Measurements from ENCODE around the gene DERA. TPM values are rescaled to one million over a fixed set of nuclear protein-coding genes. Genes with fewer than 3 reads are reported as not detected.
A peak's percentile ranks its signal among the peaks of the same experiment; 100 is the strongest.
"Not testable (repeated sequence)": the region's sequence is repeated elsewhere in the genome, so short reads cannot be mapped to it uniquely, and the experiment has no call there.

DERA gene
- total RNA-seq, 5 donors from 2014 or later (not counting 1 experiment from before 2014, with no cell fraction given), result 11.0 to 13.4 (median 11.6) TPM

GRCh38 chr12:15873556-15873955 is 37.6 kb upstream of the DERA start:
- no peaks in the 10 kb centered on the region for H3K36me3 ChIP-seq (ENCODE audit: control insufficient read depth in 2 of 2, extremely low read depth in 1 of 2, insufficient read depth in 1 of 2, low read length in 1 of 2)
- peaks cover 0 to 10% (median 7%) of the 10 kb centered on the region in 3 donors for H3K9me3 Mint-ChIP-seq
- peaks cover 0 to 20% of the 10 kb centered on the region in 2 experiments for H3K27me3 ChIP-seq (replicated peaks in 1 of 2; ENCODE audit: control insufficient read depth in 2 of 2, extremely low read depth in 1 of 2, insufficient read depth in 2 of 2, low read length in 1 of 2)
- H3K36me3 Mint-ChIP-seq, result peaks cover 3% of the 10 kb centered on the region
- H3K27ac ChIP-seq (ENCODE audit: low read length), result no peak overlapping the region
- H3K27me3 Mint-ChIP-seq, result peaks cover 4 to 24% of the 10 kb centered on the region in 2 donors
- ATAC-seq (replicated peaks in 1 of 4) (no peak), DNase-seq (no peak)
- no peaks in the 10 kb centered on the region for H3K4me1 ChIP-seq (ENCODE audit: control insufficient read depth in 1 of 2, extremely low read depth in 1 of 2, insufficient read depth in 2 of 2, low read length in 2 of 2)
- ChIA-PET POLR2A (interaction anchor here in 1 of 2 donors (0.6 kb wide), 1 partner anchor 37 kb away, joined by 3 read pairs; no protein-coding TSS in a partner anchor), CTCF (interaction anchor here (1.0 to 1.2 kb wide), 3 partner anchors 24 to 283 kb away, joined by 3 read pairs; no protein-coding TSS in a partner anchor)
- no peak overlapping the region for H3K27ac Mint-ChIP-seq
- H3K9me3 ChIP-seq, result no peaks in the 10 kb centered on the region
- H3K4me3 Mint-ChIP-seq, result no peak overlapping the region
- H3K4me1 Mint-ChIP-seq, result peaks cover 4 to 12% (median 6%) of the 10 kb centered on the region in 3 donors
- WGBS (ENCODE audit: insufficient coverage), result 100% methylated on average over 1 of the region's 4 CpGs
- no peak overlapping the region for H3K4me3 ChIP-seq (ENCODE audit: control insufficient read depth in 1 of 2, extremely low read depth in 1 of 2, low read length in 1 of 2)

- H3K27ac Mint-ChIP-seq, CTCF ChIA-PET: not testable (repeated sequence)
These were observed 36.5 kb upstream of the DERA start for GRCh38 chr12:15874556-15875145.

GRCh38 chr12:15875863-15876262 is 35.3 kb upstream of the DERA start:
- Mint-ChIP-seq H3K27me3 (peaks cover 4 to 19% of the 10 kb centered on the region in 2 donors), H3K36me3 (no peaks in the 10 kb centered on the region), H3K4me1 (peaks cover 6 to 14% (median 9%) of the 10 kb centered on the region in 3 donors), H3K4me3 (peak overlapping the region in 2 of 3 donors; percentile 50 to 73), H3K27ac (peak overlapping the region in 1 of 2 donors; percentile 39), H3K9me3 (no peaks in the 10 kb centered on the region)
- Histone ChIP-seq H3K27ac (ENCODE audit: low read length) (no peak overlapping the region), H3K9me3 (no peaks in the 10 kb centered on the region), H3K4me1 (ENCODE audit: control insufficient read depth in 1 of 2, extremely low read depth in 1 of 2, insufficient read depth in 2 of 2, low read length in 2 of 2) (no peaks in the 10 kb centered on the region), H3K27me3 (replicated peaks in 1 of 2; ENCODE audit: control insufficient read depth in 2 of 2, extremely low read depth in 1 of 2, insufficient read depth in 2 of 2, low read length in 1 of 2) (peaks cover 0 to 18% of the 10 kb centered on the region in 2 experiments), H3K4me3 (ENCODE audit: control insufficient read depth in 1 of 2, extremely low read depth in 1 of 2, low read length in 1 of 2) (no peak overlapping the region), H3K36me3 (ENCODE audit: control insufficient read depth in 2 of 2, extremely low read depth in 1 of 2, insufficient read depth in 1 of 2, low read length in 1 of 2) (no peaks in the 10 kb centered on the region)
- DNase-seq (no peak), ATAC-seq (replicated peaks in 1 of 4) (no peak)
- no CpG with 5 or more reads among the region's 1 CpG for WGBS (ENCODE audit: insufficient coverage)
- CTCF ChIA-PET, result interaction anchor here in 1 of 2 donors (0.7 kb wide), 1 partner anchor 345 kb away, joined by 3 read pairs; no protein-coding TSS in a partner anchor
- POLR2A ChIA-PET, result interaction anchor here in 1 of 2 donors (0.6 kb wide), 1 partner anchor 1082 kb away, joined by 4 read pairs; no protein-coding TSS in a partner anchor

More at GRCh38 chr12:15874556-15875145, 36.5 kb upstream of the DERA start:
- POLR2A ChIA-PET, result interaction anchor here in 1 of 2 donors (0.6 kb wide), 1 partner anchor 1484 kb away, joined by 3 read pairs; no protein-coding TSS in a partner anchor
- not testable (repeated sequence) for H3K9me3 ChIP-seq; DNase-seq; H3K36me3 Mint-ChIP-seq; H3K4me1 ChIP-seq (ENCODE audit: control insufficient read depth in 1 of 2, extremely low read depth in 1 of 2, insufficient read depth in 2 of 2, low read length in 2 of 2); H3K27ac ChIP-seq (ENCODE audit: low read length); H3K4me3 ChIP-seq (ENCODE audit: control insufficient read depth in 1 of 2, extremely low read depth in 1 of 2, low read length in 1 of 2); H3K36me3 ChIP-seq (ENCODE audit: control insufficient read depth in 2 of 2, extremely low read depth in 1 of 2, insufficient read depth in 1 of 2, low read length in 1 of 2); ATAC-seq (replicated peaks in 1 of 4); H3K9me3 Mint-ChIP-seq
- peak overlapping the region in 1 of 3 donors; percentile 73 for H3K4me3 Mint-ChIP-seq
- H3K4me1 Mint-ChIP-seq, result peaks cover 4 to 12% (median 6%) of the 10 kb centered on the region in 3 donors
- H3K27me3 ChIP-seq (replicated peaks in 1 of 2; ENCODE audit: control insufficient read depth in 2 of 2, extremely low read depth in 1 of 2, insufficient read depth in 2 of 2, low read length in 1 of 2), result peaks cover 0 to 18% of the 10 kb centered on the region in 2 experiments
- 97% methylated on average over 17 of the region's 20 CpGs for WGBS (ENCODE audit: insufficient coverage)
- H3K27me3 Mint-ChIP-seq, result peaks cover 4 to 21% of the 10 kb centered on the region in 2 donors

- Histone ChIP-seq H3K4me3 (ENCODE audit: control insufficient read depth in 1 of 2, extremely low read depth in 1 of 2, low read length in 1 of 2) (no peak overlapping the region), H3K9me3 (no peaks in the 10 kb centered on the region), H3K36me3 (ENCODE audit: control insufficient read depth in 2 of 2, extremely low read depth in 1 of 2, insufficient read depth in 1 of 2, low read length in 1 of 2) (no peaks in the 10 kb centered on the region), H3K4me1 (ENCODE audit: control insufficient read depth in 1 of 2, extremely low read depth in 1 of 2, insufficient read depth in 2 of 2, low read length in 2 of 2) (peaks cover 14 to 18% of the 10 kb centered on the region in 2 experiments), H3K27me3 (replicated peaks in 1 of 2; ENCODE audit: control insufficient read depth in 2 of 2, extremely low read depth in 1 of 2, insufficient read depth in 2 of 2, low read length in 1 of 2) (peaks cover 0 to 9% of the 10 kb centered on the region in 2 experiments), H3K27ac (ENCODE audit: low read length) (no peak overlapping the region)
- 100% methylated on average over 2 of the region's 3 CpGs for WGBS (ENCODE audit: insufficient coverage)
- ChIA-PET CTCF (no interaction called here), POLR2A (no interaction called here)
- Mint-ChIP-seq H3K27me3 (peaks cover 4 to 12% of the 10 kb centered on the region in 2 donors), H3K9me3 (no peaks in the 10 kb centered on the region), H3K4me3 (no peak overlapping the region), H3K36me3 (peaks cover 7% of the 10 kb centered on the region), H3K27ac (no peak overlapping the region), H3K4me1 (peaks cover 34 to 44% (median 38%) of the 10 kb centered on the region in 3 donors)
- ATAC-seq (replicated peaks in 1 of 4), result no peak
- DNase-seq, result no peak
These were observed 31.7 kb upstream of the DERA start for GRCh38 chr12:15879413-15879812.

GRCh38 chr12:15880721-15881120 is 30.4 kb upstream of the DERA start:
- no peaks in the 10 kb centered on the region for H3K9me3 ChIP-seq
- H3K27ac ChIP-seq (ENCODE audit: low read length), result no peak overlapping the region
- H3K27ac Mint-ChIP-seq, result peak overlapping the region; percentile 44 to 72
- POLR2A ChIA-PET, result no interaction called here
- DNase-seq (no peak), ATAC-seq (replicated peaks in 1 of 4) (no peak)
- H3K4me1 ChIP-seq (ENCODE audit: control insufficient read depth in 1 of 2, extremely low read depth in 1 of 2, insufficient read depth in 2 of 2, low read length in 2 of 2), result peaks cover 20% of the 10 kb centered on the region in 2 experiments
- peaks cover 12% of the 10 kb centered on the region for H3K36me3 Mint-ChIP-seq
- peak overlapping the region; percentile 41 to 69 (median 54) for H3K4me3 Mint-ChIP-seq
- H3K4me1 Mint-ChIP-seq, result peaks cover 43 to 50% (median 47%) of the 10 kb centered on the region in 3 donors
- CTCF ChIA-PET, result no interaction called here
- H3K27me3 ChIP-seq (replicated peaks in 1 of 2; ENCODE audit: control insufficient read depth in 2 of 2, extremely low read depth in 1 of 2, insufficient read depth in 2 of 2, low read length in 1 of 2), result peaks cover 0 to 2% of the 10 kb centered on the region in 2 experiments
- WGBS (ENCODE audit: insufficient coverage), result 93% methylated on average over 2 of the region's 3 CpGs
- H3K27me3 Mint-ChIP-seq, result peaks cover 4 to 8% of the 10 kb centered on the region in 2 donors
- no peaks in the 10 kb centered on the region for H3K9me3 Mint-ChIP-seq
- no peaks in the 10 kb centered on the region for H3K36me3 ChIP-seq (ENCODE audit: control insufficient read depth in 2 of 2, extremely low read depth in 1 of 2, insufficient read depth in 1 of 2, low read length in 1 of 2)
- no peak overlapping the region for H3K4me3 ChIP-seq (ENCODE audit: control insufficient read depth in 1 of 2, extremely low read depth in 1 of 2, low read length in 1 of 2)

- Mint-ChIP-seq H3K36me3 (peaks cover 23% of the 10 kb centered on the region), H3K4me1 (peaks cover 60 to 61% (median 61%) of the 10 kb centered on the region in 3 donors), H3K4me3 (peak within 1 kb of the TSS; percentile 94 to 99 (median 96)), H3K27me3 (no peaks in the 10 kb centered on the region), H3K9me3 (no peaks in the 10 kb centered on the region), H3K27ac (peak within 1 kb of the TSS; percentile 94 to 96)
- ChIA-PET CTCF (interaction anchor here in 1 of 2 donors (0.7 to 2.8 kb wide), 3 partner anchors 17 to 93 kb away, joined by 3 to 7 read pairs (median 4); no protein-coding TSS in a partner anchor), POLR2A (interaction anchor here (0.5 to 1.3 kb wide), 6 partner anchors 15 to 1329 kb away, joined by 3 to 5 read pairs (median 4); partner anchors contain the start of gene DERA (in 2 of the 2))
- 0% methylated on average over 56 of the region's 63 CpGs for WGBS (ENCODE audit: insufficient coverage)
- no peaks in the 10 kb centered on the region for H3K27me3 ChIP-seq (replicated peaks in 1 of 2; ENCODE audit: control insufficient read depth in 2 of 2, extremely low read depth in 1 of 2, insufficient read depth in 2 of 2, low read length in 1 of 2)
- peaks cover 20 to 23% of the 10 kb centered on the region in 2 experiments for H3K4me1 ChIP-seq (ENCODE audit: control insufficient read depth in 1 of 2, extremely low read depth in 1 of 2, insufficient read depth in 2 of 2, low read length in 2 of 2)
- H3K4me3 ChIP-seq (ENCODE audit: control insufficient read depth in 1 of 2, extremely low read depth in 1 of 2, low read length in 1 of 2), result peak within 1 kb of the TSS; percentile 89 to 90
- H3K27ac ChIP-seq (ENCODE audit: low read length), result peak within 1 kb of the TSS; percentile 98
- H3K36me3 ChIP-seq (ENCODE audit: control insufficient read depth in 2 of 2, extremely low read depth in 1 of 2, insufficient read depth in 1 of 2, low read length in 1 of 2), result peaks cover 0 to 7% of the 10 kb centered on the region in 2 donors
- peak; percentile 91 to 98 (median 96) for DNase-seq
- no peaks in the 10 kb centered on the region for H3K9me3 ChIP-seq
- peak; percentile 94 to 97 (median 96) for ATAC-seq (replicated peaks in 1 of 4)
These were observed 28.8 kb upstream of the DERA start, which contains the start of gene STRAP for GRCh38 chr12:15882118-15882971. Gene STRAP (plus strand): TSS chr12:15882387. CDS start chr12:15882708, 321 bp downstream.

All from T-cell (primary cell).